ENCODE measurements around the gene CRPPA. TPM values are rescaled to one million over a fixed set of nuclear protein-coding genes. Genes with fewer than 3 reads are reported as not detected.

Gene CRPPA
- 2.0 and 2.5 TPM in 2 replicates for total RNA-seq

DNA sequence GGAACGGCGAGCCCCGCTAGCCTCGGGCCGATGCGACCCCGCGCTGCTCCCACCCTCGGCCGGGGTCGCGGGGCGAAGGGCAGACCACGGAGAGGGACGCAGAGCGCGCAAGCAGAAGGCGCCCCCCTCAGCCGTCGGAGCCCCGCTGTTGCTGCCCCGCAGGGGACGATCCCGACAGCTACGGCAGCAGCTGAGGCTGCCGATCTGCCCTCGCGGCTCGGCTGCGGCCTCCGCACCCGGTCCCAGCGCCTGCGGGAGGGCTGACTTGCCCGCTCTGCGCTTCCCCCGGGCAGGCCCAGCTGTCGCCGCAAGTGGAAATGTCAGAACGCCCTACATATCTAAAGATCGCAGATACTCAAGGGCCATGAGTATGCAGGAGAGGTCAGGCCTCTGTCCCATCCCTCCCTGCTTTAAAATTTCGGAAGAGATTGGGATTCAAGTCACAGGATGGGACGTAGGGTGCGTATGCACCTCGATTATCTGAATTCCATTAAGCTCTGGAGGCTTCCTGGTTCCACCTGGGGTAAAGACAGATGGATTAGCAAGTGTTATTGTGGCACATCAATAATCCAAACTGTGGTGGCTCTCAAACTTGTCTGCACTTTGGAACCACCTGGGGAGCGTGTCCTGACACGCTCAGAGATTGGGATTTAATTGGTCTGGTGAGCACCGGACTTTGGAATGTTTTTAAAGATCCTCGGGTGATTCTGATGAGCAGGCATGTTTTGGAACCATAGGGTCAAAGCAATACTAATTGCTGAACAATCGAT is at the start of gene CRPPA:
Gene CRPPA, minus strand, starts transcription at position 206 of the 770 bp plus-strand sequence. CDS start 216 bp downstream, outside the sequence.

DNA sequence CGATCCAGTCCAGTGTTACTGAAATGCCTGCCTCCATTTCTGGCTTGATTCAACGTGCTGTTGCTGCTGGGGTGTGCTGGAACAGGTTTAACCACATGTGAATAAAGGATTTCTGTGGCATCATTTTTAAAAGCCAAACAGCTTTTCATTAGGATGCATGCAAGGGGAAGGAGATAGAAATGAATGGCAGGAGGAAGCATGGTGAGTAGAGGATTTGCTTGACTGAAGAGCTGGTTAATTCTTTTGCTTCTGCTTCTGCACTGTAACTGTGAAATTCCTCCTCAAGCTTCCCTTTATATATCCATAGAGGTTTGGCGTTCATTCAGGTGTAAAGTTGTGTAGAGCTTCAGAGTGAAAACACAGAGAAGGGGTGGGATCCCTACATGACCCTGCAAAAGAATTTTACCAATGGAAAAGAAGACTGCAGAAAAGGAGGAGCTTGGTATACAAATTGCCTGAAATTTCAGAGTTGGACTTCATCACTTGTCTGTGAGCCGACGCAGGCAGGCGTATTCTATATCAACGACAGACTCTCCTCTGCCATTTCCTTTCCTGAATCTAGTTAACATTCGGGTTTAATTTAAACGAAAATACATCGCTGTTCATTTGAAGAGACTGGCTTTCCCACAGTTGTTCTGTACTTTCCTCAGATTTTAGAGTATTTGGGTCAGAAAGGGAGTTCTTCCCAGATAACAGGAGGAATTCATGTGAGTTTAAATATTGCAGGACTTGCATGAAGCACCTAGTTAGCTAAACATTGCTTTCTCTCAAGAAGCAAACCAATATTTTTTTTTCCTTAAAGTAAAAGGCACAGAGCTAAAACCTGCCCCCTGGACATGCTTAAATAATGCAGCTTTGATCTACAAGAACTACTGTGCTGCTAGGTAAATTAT is 44.4 kb upstream of the CRPPA start, which contains the start of gene SOSTDC1:
Gene SOSTDC1, minus strand, starts transcription at position 270 of the 893 bp plus-strand sequence. Its CDS starts 70 bp downstream, at position 200.

Other genes with a start within 250 kb of the CRPPA start
- gene SOSTDC1, start 44.2 kb upstream of the CRPPA start, total RNA-seq = not detected in 2 replicates
- not detected in 2 replicates for gene LRRC72, start 105.3 kb upstream of the CRPPA start, total RNA-seq
- 25.5 and 33.0 TPM in 2 replicates for gene ANKMY2, start 224.2 kb upstream of the CRPPA start, total RNA-seq
- gene BZW2, start 224.6 kb upstream of the CRPPA start, total RNA-seq = 73.0 and 119 TPM in 2 replicates

All from regular cardiac myocyte (primary cell).